Muscle of back (tissue), 11 donors: ENCODE measurements around the gene LARGE1. TPM values are rescaled to one million over a fixed set of nuclear protein-coding genes. Genes with fewer than 3 reads are reported as not detected.
A peak's percentile ranks its signal among the peaks of the same experiment; 100 is the strongest.

Source experiments
- DNase-seq, 3 donors: peaks; one replicate each; pipeline versions ENCODE4 v3.0.0 to v3.0.0-alpha.2; 2013
- polyA plus RNA-seq, 10 donors: library from polyadenylated mRNA; unstranded; fragments of 120-200 nt; gene quantifications; one replicate each; pipeline ENCODE4 v1.2.1, GENCODE V29; 2013; ENCODE audit not compliant: insufficient read length in 10 of 10

Gene LARGE1
- polyA plus RNA-seq, 10 donors, result 8.4 to 12.9 (median 10.3) TPM

DNA sequence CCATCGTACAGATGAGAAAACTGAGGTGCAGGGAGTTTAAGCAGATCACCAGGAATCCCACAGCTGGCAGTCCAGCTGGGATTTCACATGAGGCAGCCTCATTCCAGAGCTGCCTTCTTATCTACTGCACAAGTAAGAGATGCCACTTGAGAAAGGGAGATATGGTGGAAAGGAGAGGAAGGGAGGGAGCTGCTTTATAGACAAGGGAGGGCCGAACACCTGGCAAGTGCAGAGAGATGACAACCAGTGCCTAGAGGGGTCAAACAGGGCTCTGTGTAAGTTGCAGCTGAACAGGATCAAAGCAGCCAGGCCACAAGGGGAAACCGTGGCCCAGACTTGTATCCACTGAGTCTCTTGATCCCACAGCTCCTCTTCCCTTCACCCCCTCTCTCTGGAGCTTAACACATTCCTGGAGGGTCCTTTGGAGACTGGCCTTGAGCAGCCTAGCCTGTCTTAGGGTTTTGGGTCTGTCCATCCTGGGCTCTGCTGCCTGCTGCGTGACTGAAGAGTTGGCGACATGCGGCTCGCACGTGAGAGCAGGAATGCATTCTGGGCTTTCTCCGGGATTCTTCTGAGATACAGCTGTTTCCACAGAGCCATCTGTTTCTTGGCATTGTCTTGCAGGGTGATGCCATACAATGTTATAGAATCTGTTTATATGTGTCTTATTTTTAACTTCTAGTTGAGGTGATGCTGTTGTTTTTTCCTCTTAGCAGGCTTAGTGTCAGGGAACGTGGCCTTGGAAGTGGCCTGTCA is 593.6 kb downstream of the LARGE1 start:
- peak in 1 of 3 donors; percentile 50 for DNase-seq

- no peak for DNase-seq
Observed at GRCh38 chr22:33325232-33326004, 594.9 kb downstream of the LARGE1 start.

- no peak for DNase-seq
Observed at GRCh38 chr22:33324228-33324627, 596.0 kb downstream of the LARGE1 start.

DNA sequence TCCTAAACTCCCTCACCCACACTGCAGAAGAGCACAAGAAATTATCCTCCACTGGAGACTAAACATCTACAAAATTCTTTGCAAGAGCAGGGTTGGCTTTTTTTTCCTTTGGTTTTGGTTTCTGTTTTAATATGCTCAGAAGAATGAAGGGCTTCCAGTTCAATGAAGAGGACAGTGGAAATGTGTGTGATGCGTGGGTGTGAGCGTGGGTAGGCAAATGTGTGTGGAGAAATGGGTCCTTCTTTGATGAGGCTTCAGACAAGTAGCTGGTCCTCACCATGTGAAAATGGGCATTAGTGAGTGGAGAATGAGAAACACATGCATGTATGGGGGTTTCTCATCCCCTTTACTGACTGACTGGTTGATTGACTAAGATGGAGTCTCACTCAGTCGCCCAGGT is 598.8 kb downstream of the LARGE1 start:
- no peak for DNase-seq

DNA sequence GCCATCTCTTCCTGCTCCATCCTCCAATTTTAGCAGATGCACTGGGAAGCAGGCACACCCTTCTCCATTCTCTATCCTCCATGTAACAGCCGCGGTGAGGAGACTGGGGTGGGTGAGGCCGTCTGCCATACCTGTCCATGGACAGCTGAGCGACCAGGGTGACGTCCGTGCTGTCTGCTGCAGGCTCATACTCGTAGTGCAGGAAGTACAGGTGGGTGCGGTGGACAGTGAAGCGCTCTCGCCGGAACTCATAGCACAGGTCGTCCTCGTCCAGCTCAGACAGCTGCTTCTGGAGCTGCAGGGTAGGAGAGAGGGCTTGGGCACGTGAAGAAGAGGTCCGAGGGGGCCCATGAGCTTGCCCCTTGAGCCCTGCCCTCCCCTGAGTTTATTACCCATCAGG is 604.3 kb downstream of the LARGE1 start:
- no peak for DNase-seq

DNA sequence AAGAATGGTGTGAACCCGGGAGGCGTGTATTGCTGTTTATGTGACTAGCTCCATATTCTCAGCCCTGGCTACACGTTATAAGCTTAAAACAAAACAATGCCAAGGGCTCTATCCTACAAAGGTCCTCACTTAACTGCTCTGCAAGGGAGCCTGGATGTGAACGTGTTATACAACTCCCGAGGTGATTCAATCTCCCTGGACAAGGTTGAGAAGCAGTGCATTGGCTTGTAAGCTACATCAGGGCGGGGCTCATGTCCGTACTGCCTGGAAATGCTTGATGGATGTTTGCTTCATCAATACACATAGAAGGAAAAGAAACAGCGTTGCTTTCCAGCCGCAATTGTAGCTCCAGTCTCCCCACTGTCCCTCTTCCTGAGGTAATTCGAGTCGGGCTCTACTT is 605.2 kb downstream of the LARGE1 start:
- DNase-seq, result no peak

GRCh38 chr22:33314316-33314715 is 606.0 kb downstream of the LARGE1 start:
- DNase-seq, result no peak

- DNase-seq, result peak in 2 of 3 donors; percentile 2 to 13
Observed at GRCh38 chr22:33303099-33303498, 617.2 kb downstream of the LARGE1 start.

GRCh38 chr22:33302549-33302948 is 617.7 kb downstream of the LARGE1 start:
- DNase-seq, result no peak

GRCh38 chr22:33302049-33302545 is 618.2 kb downstream of the LARGE1 start:
- peak; percentile 45 to 79 (median 65) for DNase-seq

GRCh38 chr22:33300165-33300564 is 620.1 kb downstream of the LARGE1 start:
- DNase-seq, result no peak

DNA sequence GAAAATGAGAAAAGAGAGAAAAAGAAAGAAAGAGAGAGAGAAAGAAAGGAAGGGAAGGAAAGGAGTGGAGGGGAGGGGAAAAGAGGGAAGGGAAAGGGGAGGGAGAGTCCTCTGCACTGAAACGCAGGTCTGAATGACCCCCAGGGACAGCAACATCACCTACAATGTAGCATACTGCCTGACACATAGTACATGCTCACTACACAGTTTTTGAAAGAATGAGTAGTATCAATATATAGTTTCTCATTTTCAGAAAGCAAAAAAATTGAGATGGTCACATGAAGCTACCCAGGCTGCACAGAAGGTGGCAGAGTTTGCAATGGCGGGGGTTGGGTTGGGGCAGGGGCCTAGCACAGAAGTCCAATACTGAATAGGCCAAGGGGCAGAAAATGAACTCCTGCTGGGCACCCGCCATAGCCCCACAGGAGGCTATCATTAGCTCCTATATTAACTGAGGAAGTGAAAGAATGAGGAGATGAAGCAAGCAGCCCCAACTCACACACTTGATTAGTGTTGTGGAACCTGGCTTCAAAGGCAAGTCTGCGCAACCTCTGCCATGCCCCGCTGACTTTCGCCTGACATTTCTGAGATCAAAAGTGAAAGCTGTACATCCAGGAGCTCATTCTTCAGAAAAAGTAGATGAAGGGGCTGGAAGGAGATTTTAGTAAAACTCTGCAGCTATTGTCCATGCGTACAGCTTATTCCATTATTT is 620.9 kb downstream of the LARGE1 start:
- peak in 1 of 3 donors; percentile 26 for DNase-seq

- no peak for DNase-seq
Observed at GRCh38 chr22:33296941-33297340, 623.3 kb downstream of the LARGE1 start.

GRCh38 chr22:33288078-33288477 is 632.2 kb downstream of the LARGE1 start:
- no peak for DNase-seq

DNA sequence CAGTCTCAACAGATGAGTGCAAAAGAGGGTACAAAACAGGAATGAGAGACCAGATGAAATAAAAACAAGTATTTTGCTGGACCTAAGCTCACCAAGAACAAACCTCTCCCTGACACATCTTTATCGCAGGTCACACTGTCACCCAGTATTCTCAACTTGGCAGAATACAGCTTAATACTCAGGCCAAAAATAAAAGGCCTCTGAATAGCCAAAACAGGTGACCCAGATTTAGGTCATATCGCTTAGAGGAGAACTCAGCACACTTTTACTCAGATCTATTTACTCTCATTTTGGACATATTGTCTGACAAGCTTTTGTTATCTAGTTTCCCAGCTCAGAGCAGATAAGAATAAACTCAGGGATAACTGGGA is 645.2 kb downstream of the LARGE1 start:
- DNase-seq, result no peak

- no peak for DNase-seq
Observed at GRCh38 chr22:33274214-33275072, 645.8 kb downstream of the LARGE1 start.

- no peak for DNase-seq
Observed at GRCh38 chr22:33272871-33273270, 647.4 kb downstream of the LARGE1 start.

- peak in 1 of 3 donors; percentile 7 for DNase-seq
Observed at GRCh38 chr22:33272180-33272579, 648.1 kb downstream of the LARGE1 start.

- peak; percentile 45 to 68 (median 51) for DNase-seq
Observed at GRCh38 chr22:33271390-33272161, 648.7 kb downstream of the LARGE1 start.

DNA sequence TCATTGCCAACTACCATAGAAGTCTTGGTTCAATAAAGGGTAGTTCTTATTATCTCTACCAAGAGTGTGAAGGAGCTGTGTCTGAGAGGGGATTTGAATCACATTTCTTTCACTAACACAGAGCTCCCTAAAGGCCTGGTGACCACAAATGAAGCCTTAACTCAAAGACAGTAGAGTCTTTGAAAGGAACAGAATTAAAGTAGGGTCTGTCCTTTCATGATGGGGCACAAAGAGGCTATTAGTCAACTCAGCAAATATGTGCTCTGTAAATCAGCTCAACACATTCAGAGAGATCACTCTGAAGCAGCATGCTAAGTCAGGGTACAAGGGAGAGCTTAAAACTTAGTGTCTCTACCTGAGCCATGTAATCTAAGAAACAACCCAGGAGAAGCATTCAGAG is 649.7 kb downstream of the LARGE1 start:
- peak in 1 of 3 donors; percentile 7 for DNase-seq

- DNase-seq, result no peak
Observed at GRCh38 chr22:33261699-33262098, 658.6 kb downstream of the LARGE1 start.
